SIG-M5 treated with dmso at 0.1 percent for 504 hours (cell line): ENCODE measurements around the gene IL1RL2.

ENCODE experiments used
- DNase-seq: peaks from one replicate; lab custom pipeline; 2025; ENCODE audit not compliant: unreplicated experiment; lab: John Stamatoyannopoulos, UW

The IL1RL2 gene

DNA sequence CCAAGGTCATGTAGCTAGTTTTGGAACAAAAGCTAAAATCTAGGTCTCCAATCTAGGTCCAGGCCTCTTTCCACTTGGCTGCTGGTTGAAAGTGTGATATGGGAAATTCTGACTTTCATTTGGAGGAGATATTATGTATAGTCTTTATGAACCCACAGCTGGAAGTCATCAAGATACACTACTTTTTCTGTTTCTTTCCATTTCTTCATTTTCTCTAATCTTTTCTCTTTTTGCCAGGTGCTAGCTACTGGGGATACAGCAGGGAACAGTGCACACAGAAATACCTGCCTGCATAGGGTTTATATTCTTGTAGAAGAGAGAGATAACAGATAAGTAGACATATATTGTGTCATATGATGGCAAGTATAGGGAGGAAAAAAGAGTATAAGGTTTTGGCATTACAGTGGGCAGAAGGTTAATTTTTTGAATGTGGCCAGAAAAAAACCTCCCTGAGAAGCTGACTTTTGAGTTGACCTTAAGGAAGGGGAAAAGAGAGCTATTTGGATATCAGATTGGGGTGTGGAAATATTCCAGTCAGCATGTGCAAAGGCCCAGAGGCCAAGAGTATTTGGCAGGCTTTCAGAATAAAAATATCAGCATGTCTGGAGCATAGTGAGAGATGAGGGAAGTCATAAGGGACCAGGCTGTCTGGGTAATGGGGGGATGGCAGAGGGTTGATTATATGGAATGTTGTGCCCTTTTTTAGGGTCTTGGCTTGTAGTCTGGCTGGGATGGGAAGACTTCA, 28.6 kb upstream of the IL1RL2 start:
- DNase-seq, result no peak

DNA sequence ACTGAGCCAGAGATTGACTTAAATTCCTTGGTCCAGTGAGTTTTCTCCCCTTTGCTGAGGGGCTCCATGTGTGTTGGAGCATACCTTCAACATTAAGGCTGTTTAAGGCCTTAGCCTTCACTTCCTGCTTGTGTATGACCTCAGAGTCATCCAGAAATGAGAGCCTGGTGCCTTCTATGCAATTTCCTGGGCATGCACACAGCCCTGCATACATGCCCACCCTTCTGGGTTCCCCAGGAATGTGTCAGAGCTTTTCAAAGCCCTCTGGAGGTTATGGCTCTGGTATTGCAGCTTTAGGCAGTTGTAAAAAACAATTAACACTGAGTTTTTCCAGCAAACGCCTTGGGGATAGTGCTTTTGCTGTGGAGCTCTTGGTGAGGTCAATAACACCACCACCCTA, 27.5 kb upstream of the IL1RL2 start:
- DNase-seq, result no peak

GRCh38 chr2:102166189-102166845, 20.5 kb upstream of the IL1RL2 start:
- DNase-seq, result peak; percentile 33

DNA sequence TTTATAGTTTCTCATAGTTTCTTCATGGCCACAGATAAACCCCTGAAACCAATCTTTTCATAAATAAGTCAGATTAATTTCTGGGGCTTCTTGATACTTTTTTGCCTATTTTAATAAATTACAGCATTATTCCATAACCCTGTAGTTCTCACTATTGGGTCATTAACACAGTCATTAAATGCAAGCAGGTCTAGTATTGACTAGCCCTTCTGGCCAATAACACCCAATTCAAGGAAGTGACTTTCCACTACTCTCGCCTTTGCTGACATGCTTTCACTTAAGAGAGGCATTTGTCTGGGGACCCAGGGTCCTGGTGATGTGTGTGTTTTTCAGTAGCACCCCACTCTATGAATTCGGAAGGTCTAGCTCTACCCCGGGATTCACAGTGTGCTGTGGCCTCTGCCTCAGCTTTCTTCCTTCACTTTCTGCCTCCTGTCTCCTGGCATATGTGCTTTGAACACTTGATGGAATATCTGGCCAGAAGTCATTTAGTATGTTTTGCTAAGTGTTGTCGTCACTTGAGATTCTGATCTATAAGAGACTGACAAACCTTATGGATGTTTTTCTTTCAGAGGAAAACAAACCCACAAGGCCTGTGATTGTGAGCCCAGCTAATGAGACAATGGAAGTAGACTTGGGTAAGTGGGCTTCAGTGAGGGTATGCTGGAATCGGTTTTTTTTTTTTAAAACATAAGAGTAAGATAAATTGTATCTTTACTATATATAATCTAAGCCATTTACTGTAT, 18.6 kb upstream of the IL1RL2 start:
- no peak for DNase-seq

DNA sequence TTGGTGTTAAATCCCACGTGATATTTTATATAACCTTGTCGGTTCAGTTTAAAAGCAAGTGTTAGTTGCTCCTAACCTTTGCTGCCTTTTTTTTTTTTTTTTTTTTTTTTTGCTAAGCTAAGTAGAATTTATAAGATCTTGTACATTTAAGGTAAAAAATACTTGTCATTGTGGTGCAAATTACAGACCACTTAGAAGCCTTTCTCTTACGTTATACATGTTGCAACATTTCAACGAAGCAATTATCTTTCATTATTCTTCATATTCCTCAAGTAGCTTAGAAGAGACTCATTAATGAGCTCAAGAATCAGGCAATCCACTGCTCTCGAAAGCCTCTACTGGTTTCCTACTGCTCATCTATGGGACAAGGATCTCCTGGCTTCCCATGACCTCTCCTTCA, 14.9 kb upstream of the IL1RL2 start:
- no peak for DNase-seq

GRCh38 chr2:102172745-102173144, 14.1 kb upstream of the IL1RL2 start:
- peak; percentile 27 for DNase-seq

GRCh38 chr2:102176172-102176571, 10.7 kb upstream of the IL1RL2 start:
- DNase-seq, result no peak

- DNase-seq, result no peak
Observed at GRCh38 chr2:102177814-102178478, 8.9 kb upstream of the IL1RL2 start.

DNA sequence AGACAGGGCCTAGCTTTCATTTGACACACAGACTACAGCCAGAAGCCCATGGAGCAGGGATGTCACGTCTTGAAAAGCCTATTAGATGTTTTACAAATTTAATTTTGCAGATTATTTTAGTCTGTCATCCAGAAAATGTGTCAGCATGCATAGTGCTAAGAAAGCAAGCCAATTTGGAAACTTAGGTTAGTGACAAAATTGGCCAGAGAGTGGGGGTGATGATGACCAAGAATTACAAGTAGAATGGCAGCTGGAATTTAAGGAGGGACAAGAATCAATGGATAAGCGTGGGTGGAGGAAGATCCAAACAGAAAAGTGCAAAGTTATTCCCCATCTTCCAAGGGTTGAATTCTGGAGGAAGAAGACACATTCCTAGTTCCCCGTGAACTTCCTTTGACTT, 7.8 kb upstream of the IL1RL2 start:
- DNase-seq, result no peak

- DNase-seq, result no peak
Observed at GRCh38 chr2:102179788-102180686, 6.8 kb upstream of the IL1RL2 start.

- DNase-seq, result no peak
Observed at GRCh38 chr2:102180687-102180999, 6.2 kb upstream of the IL1RL2 start.

DNA sequence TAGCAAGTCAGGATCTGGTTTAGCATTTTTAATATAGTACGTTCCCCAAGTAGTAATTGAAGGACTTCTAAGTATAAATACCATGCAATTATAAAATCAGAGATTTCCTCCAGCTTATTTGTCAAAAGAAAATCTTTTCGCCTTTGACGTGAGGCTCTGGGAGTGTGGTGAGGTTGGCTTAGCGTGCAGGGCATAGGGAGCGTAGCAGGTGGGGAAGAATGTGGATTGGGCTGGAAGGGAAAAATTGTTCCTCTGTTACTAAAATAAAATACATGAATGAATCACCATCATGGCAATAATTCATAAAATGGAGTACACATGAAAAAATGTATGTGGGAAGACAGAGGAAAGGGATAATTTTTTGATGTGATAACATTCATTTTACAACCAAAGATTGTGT, 5.4 kb upstream of the IL1RL2 start:
- no peak for DNase-seq

DNA sequence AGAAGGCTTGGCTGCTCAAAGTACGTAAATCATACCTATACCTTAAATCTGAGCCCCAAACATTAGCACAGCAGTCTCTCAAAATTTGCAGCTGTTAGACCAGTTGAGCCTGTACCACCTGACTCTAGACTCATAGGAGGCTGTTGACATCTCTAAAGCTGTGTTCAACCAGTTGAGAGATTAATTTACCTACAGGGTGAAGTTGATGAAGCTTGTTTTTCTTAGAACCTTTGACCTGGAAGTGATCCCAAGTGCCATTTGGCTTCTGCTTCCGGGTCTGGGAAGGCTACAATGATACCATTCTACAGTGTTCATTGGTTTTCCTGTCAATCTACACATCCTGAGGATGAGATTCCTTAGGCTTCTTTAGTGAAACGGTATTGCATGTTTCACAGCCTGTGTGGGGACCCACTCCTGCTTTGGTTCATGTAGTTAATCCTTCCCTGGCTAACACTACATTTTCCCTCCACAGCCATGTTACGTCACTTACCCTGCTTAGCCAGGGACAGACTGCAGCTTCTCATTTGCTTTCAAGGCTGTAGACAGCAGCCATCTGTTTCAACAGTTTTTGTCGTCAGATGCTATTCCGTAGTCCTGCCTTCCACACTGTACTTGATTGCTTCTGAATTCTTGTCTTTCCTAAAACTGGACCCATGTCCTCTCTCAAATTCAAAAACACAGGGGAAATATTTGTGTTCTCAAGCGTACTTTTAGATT, 4.7 kb upstream of the IL1RL2 start:
- peak; percentile 23 for DNase-seq

GRCh38 chr2:102184018-102184417, 2.8 kb upstream of the IL1RL2 start:
- no peak for DNase-seq

- DNase-seq, result no peak
Observed at GRCh38 chr2:102184568-102184967, 2.3 kb upstream of the IL1RL2 start.

DNA sequence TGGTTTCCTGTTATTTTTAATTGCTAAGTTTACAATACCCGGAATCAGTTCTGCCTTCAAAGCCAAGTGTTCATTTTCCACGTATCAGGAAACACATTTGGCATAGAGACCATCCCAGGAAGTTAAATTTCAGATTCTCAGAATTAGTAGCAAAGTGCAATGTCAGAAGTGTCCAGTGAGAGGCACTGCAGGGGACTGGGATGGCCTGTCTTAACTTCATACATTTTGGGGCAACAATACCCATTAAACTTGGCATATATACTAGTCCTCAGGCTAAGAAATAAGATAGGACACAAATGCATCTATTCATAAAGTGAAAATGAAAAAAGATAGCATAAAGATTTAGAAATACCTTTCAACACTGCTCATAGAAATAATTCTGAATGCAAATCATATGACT, 1.5 kb upstream of the IL1RL2 start:
- DNase-seq, result no peak

DNA sequence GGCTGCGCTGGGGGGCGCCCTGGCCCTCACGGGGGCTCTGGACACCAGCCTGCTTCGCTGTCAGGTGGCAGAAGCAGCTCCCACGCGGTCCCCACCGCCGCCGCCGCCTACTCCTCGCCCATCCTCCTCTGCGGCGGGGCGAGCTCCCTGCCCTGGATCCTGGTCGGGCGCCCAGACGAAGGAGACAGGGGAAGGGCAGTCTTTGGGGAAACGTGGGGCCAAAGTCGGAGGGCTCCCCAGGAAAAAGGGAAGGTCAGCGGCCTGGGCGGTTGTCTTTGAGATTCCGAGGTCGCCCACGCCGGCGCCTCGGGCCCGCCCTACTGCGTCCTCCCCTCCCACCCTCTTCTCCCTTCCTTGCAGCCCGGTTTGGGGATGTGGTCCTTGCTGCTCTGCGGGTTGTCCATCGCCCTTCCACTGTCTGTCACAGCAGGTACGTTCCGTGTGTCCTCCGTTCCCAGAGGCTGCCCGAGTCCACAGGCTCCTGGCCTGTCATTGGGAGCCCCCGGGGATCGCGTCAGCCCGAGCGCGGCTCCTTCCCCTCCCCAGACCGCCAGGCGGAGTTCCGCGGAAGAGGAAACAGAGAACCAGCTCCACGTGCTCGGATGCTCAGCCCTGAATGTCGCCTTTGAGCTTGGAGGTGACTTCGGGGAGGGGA, 800 bp downstream of the IL1RL2 start:
- no peak for DNase-seq

DNA sequence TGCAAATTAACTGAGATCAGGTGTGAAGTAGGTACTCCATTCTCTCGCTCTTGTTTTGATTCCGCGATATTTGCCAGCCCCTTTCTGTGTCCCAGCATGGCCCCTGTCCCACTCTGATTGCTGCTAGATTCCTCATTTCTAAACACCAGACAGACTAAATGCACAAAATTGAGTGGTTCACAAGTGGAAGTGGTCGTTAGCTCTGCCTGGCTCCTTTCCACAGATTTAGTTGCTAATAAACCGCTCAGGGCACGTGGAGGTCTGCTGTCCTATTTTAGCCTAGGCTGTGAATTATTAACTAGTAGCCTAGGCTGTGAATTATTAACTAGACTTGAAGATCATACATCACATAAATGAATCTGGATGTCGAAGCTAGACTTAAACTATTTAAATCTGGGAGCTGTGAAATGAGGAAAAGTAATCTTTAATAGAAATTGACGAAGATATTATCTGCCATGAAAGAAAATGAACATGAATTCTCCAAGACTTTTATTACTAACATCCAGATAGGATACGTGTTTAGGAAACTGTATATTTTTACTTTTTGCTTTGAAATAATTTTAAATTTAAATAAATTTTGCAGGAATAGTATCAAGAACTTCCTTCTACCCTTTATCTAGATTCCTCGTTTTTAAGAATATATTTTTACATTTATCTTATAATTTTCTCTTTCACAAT, 3.7 kb downstream of the IL1RL2 start:
- DNase-seq, result no peak

DNA sequence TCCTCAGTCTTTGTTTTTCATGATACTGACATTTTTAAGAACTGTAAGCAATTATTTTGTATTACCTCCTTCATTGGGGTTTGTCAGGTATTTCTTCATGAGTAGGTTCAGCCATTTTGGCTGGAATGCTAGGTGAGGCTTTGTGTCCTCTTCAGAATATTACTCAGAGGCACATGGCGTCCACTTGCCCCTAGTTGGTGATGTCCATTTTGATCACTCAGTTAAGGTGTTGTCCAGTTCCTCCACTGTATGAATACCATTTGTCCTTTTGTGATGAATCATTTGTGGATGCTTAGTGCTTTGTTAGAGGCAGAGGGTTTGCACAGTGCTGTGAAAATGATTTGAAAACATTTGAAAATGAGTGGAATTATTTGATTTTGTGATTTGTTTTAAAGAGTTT, 4.7 kb downstream of the IL1RL2 start:
- no peak for DNase-seq
